GM19238 (cell line): ENCODE measurements around the gene TAF4.

Experiments
- DNase-seq: peaks from one replicate; pipeline ENCODE4 v3.0.0; 2011; ENCODE audit warnings: low spot score; ENCODE audit not compliant: insufficient read length

The TAF4 gene

GRCh38 chr20:61933951-61934715, 131.5 kb downstream of the TAF4 start:
- DNase-seq: no peak

GRCh38 chr20:61933481-61933950, 132.2 kb downstream of the TAF4 start:
- DNase-seq: no peak

- DNase-seq: no peak
Measured at GRCh38 chr20:61932711-61933480, 132.8 kb downstream of the TAF4 start.

GRCh38 chr20:61932199-61932592, 133.5 kb downstream of the TAF4 start:
- DNase-seq: no peak

GRCh38 chr20:61931476-61932198, 134.0 kb downstream of the TAF4 start:
- DNase-seq: no peak

- DNase-seq: no peak
Measured at GRCh38 chr20:61930776-61931475, 134.8 kb downstream of the TAF4 start.

GRCh38 chr20:61929971-61930666, 135.6 kb downstream of the TAF4 start:
- no peak for DNase-seq

- DNase-seq: no peak
Measured at GRCh38 chr20:61929561-61929960, 136.1 kb downstream of the TAF4 start.

- no peak for DNase-seq
Measured at GRCh38 chr20:61927826-61928541, 137.7 kb downstream of the TAF4 start.

- DNase-seq: no peak
Measured at GRCh38 chr20:61927193-61927825, 138.4 kb downstream of the TAF4 start.

GRCh38 chr20:61926796-61927192, 138.9 kb downstream of the TAF4 start:
- no peak for DNase-seq

GRCh38 chr20:61926253-61926613, 139.4 kb downstream of the TAF4 start:
- DNase-seq: no peak

- no peak for DNase-seq
Measured at GRCh38 chr20:61925555-61926252, 140.0 kb downstream of the TAF4 start.

GRCh38 chr20:61924858-61925554, 140.7 kb downstream of the TAF4 start:
- DNase-seq: no peak
